GM11168 (cell line): ENCODE data around the gene GRK3.

Experiments
- in situ Hi-C: fragments of 300-500 bp; cut with MboI; formaldehyde crosslinking; loops from one replicate; pipeline ENCODE4 v1.12.0; 2022; ENCODE audit warnings: low sequenced_read_pairs; ENCODE audit not compliant: unreplicated experiment

Gene GRK3

DNA sequence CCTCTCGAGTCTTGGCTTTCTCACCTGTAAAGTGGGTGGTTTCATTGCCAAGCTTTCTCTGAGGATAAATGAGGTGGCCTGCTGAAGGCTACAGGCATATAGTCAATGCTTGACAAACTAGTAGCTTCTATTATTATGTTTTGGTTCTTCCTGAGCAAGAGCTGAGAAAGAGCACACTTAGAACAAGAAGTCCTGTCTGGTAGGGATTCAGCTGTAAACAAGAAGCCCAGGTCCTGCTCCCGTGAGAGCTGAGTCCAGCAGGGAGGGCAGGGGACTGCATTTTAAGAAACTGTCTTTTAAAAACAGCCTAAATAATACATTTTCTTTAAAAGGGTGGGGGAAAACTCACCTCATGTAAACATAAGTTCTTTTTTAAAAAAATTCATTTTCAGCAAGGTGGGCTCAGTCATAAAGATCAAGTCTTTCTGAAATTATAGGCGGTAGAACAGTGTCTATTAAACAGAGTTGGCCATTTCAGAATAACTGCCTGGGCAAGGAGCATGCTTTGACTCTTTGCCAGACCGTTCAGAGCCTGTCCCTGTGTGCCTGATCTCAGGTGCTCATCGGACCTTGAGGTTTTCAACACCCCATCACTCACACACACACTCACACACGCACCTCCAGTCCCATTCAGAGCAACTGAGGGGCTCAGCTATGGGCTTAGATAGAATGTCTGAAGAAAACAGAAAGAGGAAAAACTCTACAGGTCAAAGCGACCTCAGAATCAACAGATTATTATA, 148.4 kb downstream of the GRK3 start:
- in situ Hi-C loops: no loop called here

GRCh38 chr22:25714070-25714469, 149.6 kb downstream of the GRK3 start:
- in situ Hi-C loops: no loop called here

DNA sequence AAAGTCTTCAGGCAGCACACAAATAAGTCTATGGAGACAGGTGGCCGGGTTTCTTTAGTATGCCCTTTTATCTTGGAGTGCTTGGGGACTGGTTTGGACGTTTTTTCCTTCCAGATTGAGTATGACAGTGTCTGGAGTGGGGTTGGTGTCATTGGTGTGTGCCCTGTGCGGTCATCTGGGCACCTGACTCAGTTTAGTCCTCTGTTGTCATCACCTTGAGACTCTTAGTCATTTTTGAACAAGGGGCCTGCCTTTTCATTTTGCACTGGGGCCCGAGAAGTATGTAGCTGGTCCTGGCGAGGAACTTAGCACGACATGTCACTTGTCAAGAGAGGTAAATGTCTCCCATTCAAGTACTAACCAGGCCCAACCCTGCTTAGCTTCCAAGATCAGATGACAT, 150.3 kb downstream of the GRK3 start:
- in situ Hi-C loops: no loop called here

GRCh38 chr22:25716637-25717036, 152.2 kb downstream of the GRK3 start:
- in situ Hi-C loops: no loop called here

GRCh38 chr22:25718135-25718840, 153.8 kb downstream of the GRK3 start:
- in situ Hi-C loops: no loop called here

- in situ Hi-C loops: no loop called here
Observed at GRCh38 chr22:25722223-25722622, 157.7 kb downstream of the GRK3 start.

- in situ Hi-C loops: no loop called here
Observed at GRCh38 chr22:25722626-25723025, 158.2 kb downstream of the GRK3 start.

DNA sequence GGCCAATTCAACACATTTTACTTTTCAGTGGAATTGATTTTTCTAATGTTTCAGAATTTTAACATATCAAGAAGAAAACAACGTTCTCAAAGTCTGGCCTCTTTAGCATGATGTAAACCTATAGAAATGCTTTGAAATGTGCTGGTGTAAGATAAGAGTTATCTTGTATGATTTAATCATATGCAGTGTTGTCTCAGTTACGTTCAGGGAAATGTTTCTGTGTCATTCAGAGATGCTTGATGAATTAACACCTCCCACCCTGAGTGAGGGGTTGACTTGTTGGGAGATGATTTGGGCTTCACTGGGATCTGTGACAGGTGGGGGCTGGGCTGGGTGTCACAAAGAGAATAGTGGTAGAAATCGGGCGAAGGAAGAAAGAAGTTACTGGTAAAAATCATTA, 161.8 kb downstream of the GRK3 start:
- in situ Hi-C loops: no loop called here

- in situ Hi-C loops: no loop called here
Observed at GRCh38 chr22:25728071-25728470, 163.6 kb downstream of the GRK3 start.

GRCh38 chr22:25729016-25729995, 164.8 kb downstream of the GRK3 start:
- in situ Hi-C loops: no loop called here

- in situ Hi-C loops: no loop called here
Observed at GRCh38 chr22:25735650-25736049, 171.2 kb downstream of the GRK3 start.

GRCh38 chr22:25736378-25737011, 172.0 kb downstream of the GRK3 start:
- in situ Hi-C loops: no loop called here

DNA sequence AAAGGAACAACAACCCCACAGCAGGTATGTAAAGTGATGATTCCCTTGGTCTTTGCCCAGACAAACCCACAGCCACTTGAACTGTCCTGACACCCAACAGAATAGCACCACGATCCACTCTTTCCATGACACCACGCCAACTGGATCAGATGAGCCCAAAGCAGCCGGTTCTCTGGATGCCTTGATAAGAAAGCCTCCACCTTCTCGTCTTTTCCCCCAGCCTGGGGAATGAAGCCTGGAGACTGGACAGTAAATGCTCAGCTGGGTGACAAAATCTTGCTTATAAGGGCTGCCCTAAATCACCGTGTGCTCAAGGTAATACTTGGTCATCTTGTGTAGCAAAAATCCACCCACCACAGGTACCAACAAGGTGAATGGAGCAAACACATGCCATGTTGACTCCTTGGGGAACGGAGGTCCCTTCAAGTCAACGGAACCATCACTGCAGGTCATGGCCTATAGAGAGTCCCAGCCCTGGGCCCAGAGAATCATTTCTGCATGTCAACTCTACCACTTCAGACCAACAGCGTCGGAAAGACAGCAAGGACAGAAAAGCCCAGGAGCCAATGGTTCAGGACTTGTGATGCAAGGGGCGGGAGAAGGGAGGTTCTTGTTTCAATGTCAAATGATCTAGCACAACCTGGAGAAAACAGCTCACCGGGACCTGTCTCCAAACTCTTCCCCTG, 175.3 kb downstream of the GRK3 start:
- in situ Hi-C loops: no loop called here

DNA sequence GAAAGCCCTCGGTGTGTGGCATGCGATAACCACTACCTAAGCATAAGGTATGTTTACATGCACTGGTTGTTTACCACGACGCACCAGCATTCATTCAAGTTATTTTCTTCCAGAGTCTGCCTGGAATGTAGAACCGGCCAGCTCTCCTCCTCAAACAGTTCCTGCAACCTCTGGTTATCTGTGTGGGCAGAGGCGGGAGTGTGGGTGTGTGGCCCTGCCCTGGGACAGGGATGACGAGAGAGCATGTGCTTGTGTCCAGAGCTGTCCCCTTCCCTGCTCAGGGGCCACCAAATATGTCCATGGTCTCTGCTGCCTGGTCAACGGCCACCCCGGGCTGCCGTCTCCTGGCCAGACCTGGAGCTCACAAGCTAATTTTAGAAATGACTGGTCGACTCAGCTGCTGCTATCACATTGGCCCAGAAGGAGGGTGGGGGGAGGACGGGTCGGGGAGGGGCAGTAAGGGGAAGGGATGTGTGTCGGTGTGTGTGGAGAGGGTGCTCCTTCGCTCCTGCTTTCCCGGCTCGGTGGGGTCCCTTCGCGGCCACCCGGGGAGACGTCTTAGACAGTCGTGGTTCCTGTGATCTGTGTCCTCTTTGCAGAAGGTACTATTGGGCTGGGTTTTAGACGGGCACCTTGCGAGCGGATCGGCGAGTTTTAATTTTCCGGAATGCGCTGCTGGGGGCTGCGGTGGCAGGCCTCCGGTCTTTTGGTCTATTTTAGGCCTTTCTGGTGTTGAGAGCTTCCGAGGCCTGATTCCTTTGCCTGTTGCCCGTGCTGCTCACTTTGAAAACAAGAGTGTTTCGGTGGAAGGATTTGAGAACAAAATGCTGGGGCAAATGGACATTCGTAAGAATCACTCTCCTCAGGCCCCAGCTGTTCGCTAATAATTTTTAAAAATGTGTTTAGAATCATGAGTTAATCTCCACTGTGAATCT, 177.5 kb downstream of the GRK3 start, which contains the start of gene MYO18B:
Gene MYO18B, plus strand, starts transcription at position 497 of the 935 bp plus-strand sequence. CDS start 18,905 bp downstream, outside the sequence.
- in situ Hi-C loops: no loop called here

DNA sequence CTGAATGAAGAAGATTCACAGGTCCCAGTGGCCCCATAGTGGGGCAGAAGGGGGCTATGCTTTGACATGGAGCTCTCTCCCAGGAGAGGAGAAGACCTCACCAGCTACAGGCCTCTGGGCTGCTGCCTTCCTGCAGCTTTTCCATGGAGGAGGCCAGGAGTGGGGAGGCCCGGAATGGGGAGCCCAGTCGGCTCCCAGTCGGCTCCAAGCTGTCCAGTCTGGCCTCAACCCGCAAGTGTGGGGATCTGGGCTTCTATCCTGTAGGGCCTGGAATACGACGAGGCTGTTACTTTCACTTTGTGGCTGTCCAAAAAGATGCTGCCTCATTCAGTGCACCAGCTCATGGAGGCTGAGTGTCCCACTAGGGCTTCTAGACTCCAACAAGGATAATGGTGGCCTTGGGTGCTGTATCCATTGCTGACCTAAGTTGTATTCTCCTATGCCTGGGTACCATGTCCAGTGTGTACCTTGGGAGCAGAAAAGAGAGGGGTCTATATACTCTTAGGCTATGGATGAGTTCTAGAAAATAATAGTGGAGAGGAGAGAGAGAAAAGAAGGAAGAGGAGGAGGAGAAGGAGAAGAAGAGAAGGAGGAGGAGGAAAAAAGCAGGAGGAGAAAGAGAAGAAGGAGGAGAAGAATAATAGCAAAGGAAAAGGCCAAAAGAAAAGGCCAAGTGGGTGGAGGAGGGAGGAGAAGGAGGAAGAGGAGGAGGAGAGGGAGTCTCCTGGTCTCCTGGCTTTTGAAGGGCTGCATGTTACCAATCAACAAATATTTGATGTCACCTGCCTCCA, 178.6 kb downstream of the GRK3 start:
- in situ Hi-C loops: no loop called here

DNA sequence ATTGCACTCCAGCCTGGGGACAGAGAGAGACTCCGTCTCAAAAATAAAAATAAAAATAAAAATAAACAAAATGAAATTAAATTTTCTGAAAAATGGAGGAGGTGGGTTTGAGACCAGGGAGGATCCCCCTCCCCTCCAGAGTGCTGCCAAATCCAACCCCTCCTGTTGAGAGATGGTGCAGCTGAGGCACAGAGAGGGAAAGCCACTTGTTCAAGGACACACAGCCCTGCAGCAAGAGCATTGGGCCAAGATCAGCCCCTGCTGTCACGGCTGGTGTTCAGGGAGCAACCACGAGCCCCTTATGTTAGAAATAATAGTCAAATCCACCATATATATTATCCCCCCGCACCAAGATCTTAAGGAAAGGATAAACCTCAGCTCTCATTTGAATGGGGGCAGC, 180.2 kb downstream of the GRK3 start:
- in situ Hi-C loops: no loop called here

DNA sequence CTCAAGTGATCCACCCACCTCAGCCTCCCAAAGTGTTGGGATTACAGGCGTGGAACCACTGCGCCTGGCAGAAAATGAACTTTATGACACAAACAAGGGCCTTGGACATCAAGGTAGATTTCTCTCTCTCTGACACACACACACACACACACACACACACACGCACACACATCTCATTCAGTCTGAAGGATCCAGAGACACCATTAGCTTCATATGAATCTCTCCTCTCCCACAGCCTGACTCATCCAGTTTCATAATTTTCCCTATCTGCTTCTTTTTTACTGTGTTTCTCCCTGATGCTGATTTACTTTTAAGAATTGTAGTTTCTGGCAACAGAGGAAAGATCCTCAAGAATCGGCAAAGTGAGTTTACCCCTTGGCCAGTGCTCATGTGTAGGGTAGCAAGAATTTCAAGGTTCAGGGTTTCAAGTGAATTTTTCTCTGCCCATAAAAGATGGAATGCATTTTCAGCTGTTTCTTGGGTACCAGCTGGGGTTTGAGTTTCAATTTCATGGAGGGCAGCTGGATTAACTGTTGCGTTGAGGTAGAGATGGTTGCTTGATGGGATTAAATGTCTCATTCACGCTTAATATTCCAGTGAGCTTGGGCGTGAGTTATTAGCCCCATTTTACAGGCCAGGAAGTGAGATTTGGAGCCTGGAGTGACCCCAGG, 181.0 kb downstream of the GRK3 start:
- in situ Hi-C loops: no loop called here
